HCT116 (cell line): ENCODE results near the gene SPARC. TPM values are rescaled to one million over a fixed set of nuclear protein-coding genes. Genes with fewer than 3 reads are reported as not detected.

ENCODE experiments used
- ATAC-seq: fragments of 200-7000 bp; cut with Tn5 transposase; 2 replicates; pipeline ENCODE4 v1.9.1; 2020; ENCODE audit warnings: mild to moderate bottlenecking, moderate library complexity
- BruUV-seq: library from RNA; stranded (reverse); fragments of 400-500 nt; replicated peaks from 2 replicates; lab custom pipeline; 2021; lab: Mats Ljungman, UMichigan
- CTCF ChIA-PET: fragments of 300-600 bp; sonication (Branson Sonifier 250); formaldehyde crosslinking; loops from one replicate; lab custom pipeline; 2021; ENCODE audit warnings: antibody characterized with exemption; lab: Charles Lee
- POLR2A ChIA-PET: fragments of 300-600, 350-600 bp; sonication (Branson Sonifier 250); formaldehyde crosslinking; loops from one replicate; lab custom pipeline; 2021; ENCODE audit warnings: antibody characterized with exemption; lab: Charles Lee
- RAD21 ChIA-PET, 2 experiments: fragments of 300-600 bp; sonication (Branson Sonifier 250); formaldehyde crosslinking; loops; one replicate each; lab custom pipeline; 2023; ENCODE audit warnings: low total read pairs in 2 of 2; ENCODE audit not compliant: uncharacterized antibody in 2 of 2, unreplicated experiment in 2 of 2, low non-redundant PET in 1 of 2; lab: Charles Lee
- DNase-seq: peaks from one replicate; pipeline ENCODE4 v3.0.0-alpha.2; 2010; ENCODE audit warnings: low read depth, low spot score
- H2AFZ ChIP-seq: fragments of 200-600 bp; shearing (Covaris generic), sonication (generic); 2 replicates; pipeline ENCODE4 v1.6.1; 2017; ENCODE audit warnings: low read depth, mixed run types, mixed read lengths, antibody characterized with exemption, low read length; ENCODE audit not compliant: poor library complexity, severe bottlenecking
- H3K27ac ChIP-seq: 2 replicates; pipeline ENCODE4 v1.5.1; 2012; ENCODE audit warnings: low read depth, low read length
- H3K27me3 ChIP-seq: fragments of 200-600 bp; sonication (generic); 2 replicates; pipeline ENCODE4 v1.6.1; 2016; ENCODE audit warnings: mixed run types, low read length, mixed read lengths; ENCODE audit not compliant: insufficient read depth
- H3K36me3 ChIP-seq, 2 experiments: fragments of 200-500 bp in 1 of 2; fragments of 200-600 bp in 1 of 2; sonication (Bioruptor generic) in 1 of 2; sonication (generic) in 1 of 2; 2 replicates each; pipeline versions ENCODE4 v1.5.1 to v1.6.1; 2014 to 2016; ENCODE audit warnings: low read length in 2 of 2, inconsistent platforms in 1 of 2, mixed read lengths in 1 of 2, mixed run types in 1 of 2; ENCODE audit not compliant: insufficient read depth in 2 of 2, control insufficient read depth in 1 of 2
- H3K4me1 ChIP-seq, 2 experiments: fragments of 200-600 bp in 1 of 2; sonication (generic) in 1 of 2; 2 replicates each; pipeline versions ENCODE4 v1.5.1 to v1.6.1; 2012 to 2017; ENCODE audit warnings: low read length in 2 of 2, inconsistent platforms in 1 of 2, mild to moderate bottlenecking in 1 of 2, mixed read lengths in 1 of 2, mixed run types in 1 of 2, moderate library complexity in 1 of 2; ENCODE audit not compliant: insufficient read depth in 2 of 2, control insufficient read depth in 1 of 2
- H3K4me2 ChIP-seq: fragments of 200-600 bp; sonication (generic); 2 replicates; pipeline ENCODE4 v1.6.1; 2017; ENCODE audit warnings: mixed run types, low read length, mixed read lengths
- H3K4me3 ChIP-seq, 2 experiments: fragments of 200-600 bp in 1 of 2; sonication (generic) in 1 of 2; replicated peaks in 1 of 2; 2 replicates each; pipeline ENCODE4 v1.5.1; 2011 to 2016; ENCODE audit warnings: low read length in 2 of 2, control low read depth in 1 of 2, low read depth in 1 of 2, mild to moderate bottlenecking in 1 of 2, mixed read lengths in 1 of 2, mixed run types in 1 of 2
- H3K79me2 ChIP-seq: fragments of 200-600 bp; sonication (generic); 2 replicates; pipeline ENCODE4 v1.6.1; 2017; ENCODE audit warnings: mild to moderate bottlenecking, mixed run types, low read length, moderate library complexity, mixed read lengths; ENCODE audit not compliant: insufficient read depth
- H3K9ac ChIP-seq: fragments of 200-600 bp; sonication (generic); 2 replicates; pipeline ENCODE4 v1.6.1; 2016; ENCODE audit warnings: low read length, mixed read lengths
- H3K9me2 ChIP-seq: fragments of 200-600 bp; sonication (generic), shearing (Covaris generic); 2 replicates; pipeline ENCODE4 v1.6.1; 2017; ENCODE audit warnings: mixed run types, mild to moderate bottlenecking, moderate library complexity; ENCODE audit not compliant: insufficient read depth
- H3K9me3 ChIP-seq, 2 experiments: fragments of 200-500 bp in 1 of 2; fragments of 200-600 bp in 1 of 2; sonication (Bioruptor generic) in 1 of 2; sonication (generic) in 1 of 2; 2 replicates each; pipeline ENCODE4 v1.6.1; 2014 to 2017; ENCODE audit warnings: low read length in 2 of 2, mixed read lengths in 2 of 2, inconsistent platforms in 1 of 2, low read depth in 1 of 2, mild to moderate bottlenecking in 1 of 2, mixed run types in 1 of 2, moderate library complexity in 1 of 2; ENCODE audit not compliant: control insufficient read depth in 1 of 2, insufficient read depth in 1 of 2
- H4K20me1 ChIP-seq: fragments of 200-600 bp; sonication (generic), shearing (Covaris generic); 2 replicates; pipeline ENCODE4 v1.6.1; 2017; ENCODE audit warnings: mixed run types, mild to moderate bottlenecking, moderate library complexity; ENCODE audit not compliant: insufficient read depth
- CEBPB ChIP-seq: IDR thresholded peaks from 2 replicates; pipeline ENCODE4 v1.6.1; 2012; ENCODE audit warnings: low read depth
- EGR1 ChIP-seq: IDR thresholded peaks from 2 replicates; pipeline ENCODE4 v1.6.1; 2012; ENCODE audit warnings: low read depth
- EZH2phosphoT487 ChIP-seq: fragments of 200-600 bp; IDR thresholded peaks from 2 replicates; pipeline ENCODE4 v1.6.1; 2018; ENCODE audit warnings: antibody characterized with exemption, borderline replicate concordance
- POLR2A ChIP-seq: IDR thresholded peaks from 2 replicates; pipeline ENCODE4 v1.7.0; 2011; ENCODE audit warnings: borderline replicate concordance; ENCODE audit not compliant: insufficient read depth, insufficient read length; ENCODE audit errors: extremely low read depth
- RAD21 ChIP-seq: IDR thresholded peaks from 2 replicates; pipeline ENCODE4 v1.6.1; 2012; ENCODE audit warnings: low read depth, mild to moderate bottlenecking
- SIN3A ChIP-seq: IDR thresholded peaks from 2 replicates; pipeline ENCODE4 v1.6.1; 2012; ENCODE audit warnings: low read depth
- YY1 ChIP-seq: IDR thresholded peaks from 2 replicates; pipeline ENCODE4 v1.6.1; 2011; ENCODE audit warnings: low read length, low read depth, moderate library complexity, mild to moderate bottlenecking; ENCODE audit not compliant: insufficient replicate concordance; ENCODE audit errors: extremely low read depth
- ZFX ChIP-seq: fragments of 450-650 bp; IDR thresholded peaks from 2 replicates; pipeline ENCODE4 v1.6.1; 2017
- intact Hi-C: fragments of 100-400 bp; cut with micrococcal nuclease; formaldehyde crosslinking; loops from 2 replicates; pipeline ENCODE4 v1.10.0; 2022
- total RNA-seq: library from RNA; stranded (reverse); gene quantifications from one replicate; pipeline ENCODE4 v1.2.1, GENCODE V29; 2021; ENCODE audit not compliant: unreplicated experiment
- TF ChIP-seq, protein P1 (sequence below): IDR thresholded peaks from 2 replicates; pipeline ENCODE4 v1.6.1; 2012; ENCODE audit warnings: low read depth
- TF ChIP-seq, protein P2 (sequence below): IDR thresholded peaks from 2 replicates; pipeline ENCODE4 v1.6.1; 2011; ENCODE audit warnings: mild to moderate bottlenecking, low read length, moderate library complexity; ENCODE audit not compliant: insufficient replicate concordance; ENCODE audit errors: extremely low read depth
- TF ChIP-seq, protein P3 (sequence below): IDR thresholded peaks from 2 replicates; pipeline ENCODE4 v1.6.1; 2012
- TF ChIP-seq, protein P4 (sequence below), 3 experiments: fragments of 200-600 bp in 1 of 3; sonication (generic) in 1 of 3; IDR thresholded peaks in 2 of 3; conservative IDR thresholded peaks in 1 of 3; 2 replicates each; pipeline ENCODE4 v1.5.1; 2012 to 2017; ENCODE audit warnings: low read depth in 2 of 3, low read length in 2 of 3, antibody characterized with exemption in 1 of 3, borderline replicate concordance in 1 of 3, control low read depth in 1 of 3, mild to moderate bottlenecking in 1 of 3, mixed read lengths in 1 of 3, mixed run types in 1 of 3, moderate library complexity in 1 of 3; ENCODE audit not compliant: insufficient read depth in 1 of 3

The SPARC gene
- total RNA-seq, 1 experiment from 2014 or later = 3.0 TPM

DNA sequence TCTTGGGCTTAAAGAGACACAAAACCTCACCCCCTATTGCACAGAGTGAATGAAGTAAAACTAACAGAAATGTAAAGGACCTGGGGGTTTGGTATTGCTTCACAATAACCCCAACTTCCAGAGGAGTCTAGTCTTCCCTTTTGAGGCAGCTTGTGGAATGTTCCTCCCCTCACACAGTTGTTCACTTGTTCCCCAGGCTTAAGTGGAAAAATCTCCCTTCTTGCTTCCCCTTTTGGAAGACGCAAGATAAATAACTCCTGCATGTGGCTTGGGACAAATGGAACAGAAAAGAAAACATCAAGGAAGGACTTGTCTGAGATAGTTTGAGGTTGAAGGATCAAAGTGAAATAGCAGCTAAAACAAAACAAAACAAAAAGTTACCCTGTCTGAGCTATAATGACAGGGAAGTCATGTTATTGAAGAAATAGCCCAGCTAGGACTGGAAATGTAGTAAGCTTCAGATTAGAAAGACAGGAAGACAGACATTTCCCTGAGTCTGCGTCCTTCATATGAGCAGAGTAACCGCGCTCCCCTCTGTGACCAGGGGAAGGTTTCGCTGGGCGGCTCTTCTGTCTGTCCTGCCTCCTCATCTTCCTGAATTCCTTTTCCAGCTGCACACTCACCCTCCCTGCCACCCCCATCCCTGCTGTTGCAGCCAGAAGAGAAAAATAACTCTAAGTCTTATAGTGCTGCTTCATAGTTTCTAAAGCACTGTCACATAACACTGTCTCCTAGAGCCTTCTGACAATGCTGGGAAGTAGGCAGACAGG lies 8.8 kb downstream of the SPARC start:
- H3K9me3 ChIP-seq = no peaks in the 10 kb centered on the region
- H3K9ac ChIP-seq = no peak overlapping the region
- H2AFZ ChIP-seq = no peak overlapping the region
- DNase-seq (no peak), ATAC-seq (no peak)
- H3K4me1 ChIP-seq = peaks cover 0 to 3% of the 10 kb centered on the region in 2 experiments; a peak in 1 of 4 replicates
- H3K9me2 ChIP-seq = no peaks in the 10 kb centered on the region
- ChIA-PET POLR2A (no interaction called here), CTCF (no interaction called here), RAD21 (no interaction called here)
- H3K79me2 ChIP-seq = no peaks in the 10 kb centered on the region
- TF ChIP-seq RAD21 (no peak), CEBPB (no peak), POLR2A (no peak), YY1 (no peak), EGR1 (no peak), EZH2phosphoT487 (no peak), ZFX (no peak), SIN3A (no peak)
- TF ChIP-seq, protein P1, sequence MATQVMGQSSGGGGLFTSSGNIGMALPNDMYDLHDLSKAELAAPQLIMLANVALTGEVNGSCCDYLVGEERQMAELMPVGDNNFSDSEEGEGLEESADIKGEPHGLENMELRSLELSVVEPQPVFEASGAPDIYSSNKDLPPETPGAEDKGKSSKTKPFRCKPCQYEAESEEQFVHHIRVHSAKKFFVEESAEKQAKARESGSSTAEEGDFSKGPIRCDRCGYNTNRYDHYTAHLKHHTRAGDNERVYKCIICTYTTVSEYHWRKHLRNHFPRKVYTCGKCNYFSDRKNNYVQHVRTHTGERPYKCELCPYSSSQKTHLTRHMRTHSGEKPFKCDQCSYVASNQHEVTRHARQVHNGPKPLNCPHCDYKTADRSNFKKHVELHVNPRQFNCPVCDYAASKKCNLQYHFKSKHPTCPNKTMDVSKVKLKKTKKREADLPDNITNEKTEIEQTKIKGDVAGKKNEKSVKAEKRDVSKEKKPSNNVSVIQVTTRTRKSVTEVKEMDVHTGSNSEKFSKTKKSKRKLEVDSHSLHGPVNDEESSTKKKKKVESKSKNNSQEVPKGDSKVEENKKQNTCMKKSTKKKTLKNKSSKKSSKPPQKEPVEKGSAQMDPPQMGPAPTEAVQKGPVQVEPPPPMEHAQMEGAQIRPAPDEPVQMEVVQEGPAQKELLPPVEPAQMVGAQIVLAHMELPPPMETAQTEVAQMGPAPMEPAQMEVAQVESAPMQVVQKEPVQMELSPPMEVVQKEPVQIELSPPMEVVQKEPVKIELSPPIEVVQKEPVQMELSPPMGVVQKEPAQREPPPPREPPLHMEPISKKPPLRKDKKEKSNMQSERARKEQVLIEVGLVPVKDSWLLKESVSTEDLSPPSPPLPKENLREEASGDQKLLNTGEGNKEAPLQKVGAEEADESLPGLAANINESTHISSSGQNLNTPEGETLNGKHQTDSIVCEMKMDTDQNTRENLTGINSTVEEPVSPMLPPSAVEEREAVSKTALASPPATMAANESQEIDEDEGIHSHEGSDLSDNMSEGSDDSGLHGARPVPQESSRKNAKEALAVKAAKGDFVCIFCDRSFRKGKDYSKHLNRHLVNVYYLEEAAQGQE = no peak
- TF ChIP-seq, protein P2, sequence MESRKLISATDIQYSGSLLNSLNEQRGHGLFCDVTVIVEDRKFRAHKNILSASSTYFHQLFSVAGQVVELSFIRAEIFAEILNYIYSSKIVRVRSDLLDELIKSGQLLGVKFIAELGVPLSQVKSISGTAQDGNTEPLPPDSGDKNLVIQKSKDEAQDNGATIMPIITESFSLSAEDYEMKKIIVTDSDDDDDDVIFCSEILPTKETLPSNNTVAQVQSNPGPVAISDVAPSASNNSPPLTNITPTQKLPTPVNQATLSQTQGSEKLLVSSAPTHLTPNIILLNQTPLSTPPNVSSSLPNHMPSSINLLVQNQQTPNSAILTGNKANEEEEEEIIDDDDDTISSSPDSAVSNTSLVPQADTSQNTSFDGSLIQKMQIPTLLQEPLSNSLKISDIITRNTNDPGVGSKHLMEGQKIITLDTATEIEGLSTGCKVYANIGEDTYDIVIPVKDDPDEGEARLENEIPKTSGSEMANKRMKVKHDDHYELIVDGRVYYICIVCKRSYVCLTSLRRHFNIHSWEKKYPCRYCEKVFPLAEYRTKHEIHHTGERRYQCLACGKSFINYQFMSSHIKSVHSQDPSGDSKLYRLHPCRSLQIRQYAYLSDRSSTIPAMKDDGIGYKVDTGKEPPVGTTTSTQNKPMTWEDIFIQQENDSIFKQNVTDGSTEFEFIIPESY = no peak
- TF ChIP-seq, protein P3, sequence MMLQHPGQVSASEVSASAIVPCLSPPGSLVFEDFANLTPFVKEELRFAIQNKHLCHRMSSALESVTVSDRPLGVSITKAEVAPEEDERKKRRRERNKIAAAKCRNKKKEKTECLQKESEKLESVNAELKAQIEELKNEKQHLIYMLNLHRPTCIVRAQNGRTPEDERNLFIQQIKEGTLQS = no peak
- TF ChIP-seq, protein P4, sequence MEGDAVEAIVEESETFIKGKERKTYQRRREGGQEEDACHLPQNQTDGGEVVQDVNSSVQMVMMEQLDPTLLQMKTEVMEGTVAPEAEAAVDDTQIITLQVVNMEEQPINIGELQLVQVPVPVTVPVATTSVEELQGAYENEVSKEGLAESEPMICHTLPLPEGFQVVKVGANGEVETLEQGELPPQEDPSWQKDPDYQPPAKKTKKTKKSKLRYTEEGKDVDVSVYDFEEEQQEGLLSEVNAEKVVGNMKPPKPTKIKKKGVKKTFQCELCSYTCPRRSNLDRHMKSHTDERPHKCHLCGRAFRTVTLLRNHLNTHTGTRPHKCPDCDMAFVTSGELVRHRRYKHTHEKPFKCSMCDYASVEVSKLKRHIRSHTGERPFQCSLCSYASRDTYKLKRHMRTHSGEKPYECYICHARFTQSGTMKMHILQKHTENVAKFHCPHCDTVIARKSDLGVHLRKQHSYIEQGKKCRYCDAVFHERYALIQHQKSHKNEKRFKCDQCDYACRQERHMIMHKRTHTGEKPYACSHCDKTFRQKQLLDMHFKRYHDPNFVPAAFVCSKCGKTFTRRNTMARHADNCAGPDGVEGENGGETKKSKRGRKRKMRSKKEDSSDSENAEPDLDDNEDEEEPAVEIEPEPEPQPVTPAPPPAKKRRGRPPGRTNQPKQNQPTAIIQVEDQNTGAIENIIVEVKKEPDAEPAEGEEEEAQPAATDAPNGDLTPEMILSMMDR (IDR thresholded peaks at IDR 0.05 in 2 of 3, conservative IDR thresholded peaks at IDR 0.05 in 1 of 3; ENCODE audit: borderline replicate concordance in 1 of 3, insufficient read depth in 1 of 3, low read depth in 2 of 3, low read length in 2 of 3) = no peak
- H3K36me3 ChIP-seq = no peaks in the 10 kb centered on the region
- H3K4me2 ChIP-seq = no peak overlapping the region
- no peak overlapping the region for H3K4me3 ChIP-seq
- intact Hi-C loops = no loop called here
- H3K27ac ChIP-seq = no peak overlapping the region
- H4K20me1 ChIP-seq = no peaks in the 10 kb centered on the region
- 0 out of 2 replicates have a peak, but pooled peaks cover 3% of the 10 kb centered on the region for H3K27me3 ChIP-seq
- BruUV-seq = no TSS peak
